Activated CD4-positive, alpha-beta T cell treated with anti-CD3 and anti-CD28 coated beads for 4 hours (primary cell): Measurements from ENCODE around the gene KIFAP3.
"Not testable (repeated sequence)": the region's sequence is repeated elsewhere in the genome, so short reads cannot be mapped to it uniquely, and the experiment has no call there.

Experiments
- DNase-seq, 2 donors: peaks; one replicate each; pipeline ENCODE4 v3.0.0-alpha.2; 2020

Gene KIFAP3

DNA sequence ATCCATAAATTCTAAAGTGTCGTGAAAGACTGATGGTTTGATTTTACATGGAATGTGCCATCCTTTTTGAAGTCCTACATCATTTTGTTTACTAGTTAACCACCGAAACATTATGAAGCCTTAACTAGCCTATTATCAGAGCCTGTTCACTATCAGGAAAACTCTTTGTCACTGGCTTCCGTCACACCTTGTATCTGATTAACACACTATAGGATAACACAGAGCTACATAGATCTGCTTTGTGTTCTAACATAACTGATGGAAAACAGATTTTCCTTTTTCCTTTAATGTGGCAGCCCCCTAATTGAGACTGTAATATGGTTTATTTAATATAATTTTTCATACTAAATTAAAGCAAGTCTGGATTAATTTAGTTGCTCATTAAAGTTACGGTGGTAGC lies 106.3 kb downstream of the KIFAP3 start:
- no peak for DNase-seq

DNA sequence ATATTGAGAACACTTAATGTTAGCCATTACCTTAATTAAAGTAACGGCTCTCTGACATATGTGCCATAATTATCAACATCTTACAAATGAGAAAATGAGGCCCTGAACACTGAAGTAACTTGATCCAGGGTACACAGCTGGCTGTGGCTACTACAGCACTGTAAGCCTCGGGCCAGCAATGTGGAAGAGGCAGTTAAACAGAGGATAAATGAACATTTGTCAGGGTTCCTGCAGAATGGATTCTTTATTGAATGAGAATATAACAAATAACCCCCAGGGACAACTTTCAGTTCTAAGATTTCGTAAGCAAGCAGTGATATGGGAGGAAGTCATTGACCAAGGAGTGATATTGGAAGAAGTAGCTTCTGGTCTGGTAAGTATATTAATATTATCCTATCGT lies 110.3 kb downstream of the KIFAP3 start:
- DNase-seq = no peak

- no peak for DNase-seq
Measured at GRCh38 chr1:169959686-169960085, 114.8 kb downstream of the KIFAP3 start.

- no peak for DNase-seq
Measured at GRCh38 chr1:169958987-169959386, 115.5 kb downstream of the KIFAP3 start.

DNA sequence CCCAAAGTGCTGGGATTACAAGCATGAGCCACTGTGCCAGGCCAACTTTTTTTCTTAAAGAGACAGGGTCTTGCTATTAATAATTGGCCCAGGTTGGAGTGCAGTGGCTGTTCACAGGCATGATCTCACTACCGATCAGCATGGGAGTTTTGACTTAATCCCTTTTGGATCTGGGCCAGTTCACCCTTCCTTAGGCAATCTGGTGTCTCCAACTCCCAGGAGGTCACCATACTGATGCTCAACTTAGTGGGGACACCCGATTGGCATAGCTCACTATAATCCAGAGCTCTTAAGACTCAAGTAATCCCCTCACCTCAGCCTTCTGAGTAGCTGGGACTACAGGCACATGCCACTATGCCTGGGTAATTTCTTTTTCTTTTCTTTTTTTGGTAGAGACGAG lies 116.6 kb downstream of the KIFAP3 start:
- no peak for DNase-seq

DNA sequence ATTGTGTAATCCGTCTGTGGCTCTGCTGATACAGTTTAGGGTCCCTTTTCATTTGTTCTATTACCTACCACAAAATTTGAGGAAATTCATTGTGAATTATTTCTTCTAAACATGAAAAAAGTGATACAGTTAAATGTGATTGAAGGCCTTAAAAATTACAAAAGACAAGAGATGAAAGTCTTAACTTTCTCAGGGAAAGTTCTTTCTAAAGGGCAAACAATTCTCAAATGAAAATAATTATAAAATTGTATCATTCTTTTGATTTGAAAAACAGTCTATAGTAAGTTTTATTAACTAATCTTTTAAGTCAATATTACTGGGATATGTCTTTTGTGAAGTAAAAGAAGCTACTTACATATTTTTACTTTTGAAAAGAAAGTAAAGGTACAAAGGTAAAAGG lies 123.4 kb downstream of the KIFAP3 start:
- no peak for DNase-seq

DNA sequence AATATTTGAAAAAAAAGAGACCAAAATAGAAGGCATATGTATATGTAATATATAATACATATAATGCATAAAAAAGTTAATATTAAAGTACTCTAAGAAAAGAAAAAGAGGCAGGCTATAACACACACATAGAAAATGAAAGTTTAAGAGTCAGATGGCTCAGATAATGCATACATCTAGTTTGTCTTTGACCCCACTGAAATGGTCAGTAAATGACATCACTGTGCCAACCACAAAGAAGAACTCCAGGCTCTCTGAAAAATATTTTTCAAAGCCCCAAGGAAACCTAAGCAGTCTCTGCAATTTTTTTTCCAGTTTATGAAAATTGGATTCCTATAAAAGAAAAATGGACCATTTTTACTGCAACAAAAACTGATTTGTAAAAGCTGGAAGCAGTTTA lies 125.4 kb downstream of the KIFAP3 start:
- no peak for DNase-seq

DNA sequence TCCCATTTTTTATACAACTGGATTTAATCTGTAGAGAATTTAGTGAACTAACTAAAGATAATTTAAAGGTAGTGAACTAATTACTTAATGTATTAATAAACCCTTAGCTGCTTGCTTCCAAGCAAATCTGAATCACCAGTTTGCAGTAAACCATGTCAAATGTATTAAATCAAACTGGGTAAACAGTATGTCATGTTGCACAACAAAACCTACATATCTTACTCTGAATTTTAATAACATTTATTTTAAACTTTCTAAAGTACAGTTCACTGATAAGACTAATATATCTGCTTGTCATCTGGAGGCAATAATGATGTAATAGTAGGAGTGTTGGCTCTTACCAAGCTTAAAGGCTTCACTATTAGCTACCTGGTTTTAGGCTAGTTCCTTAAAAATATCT lies 128.3 kb downstream of the KIFAP3 start:
- no peak for DNase-seq

GRCh38 chr1:169945181-169945580 lies 129.3 kb downstream of the KIFAP3 start:
- no peak for DNase-seq

GRCh38 chr1:169944621-169945020 lies 129.9 kb downstream of the KIFAP3 start:
- DNase-seq = no peak

GRCh38 chr1:169943963-169944526 lies 130.4 kb downstream of the KIFAP3 start:
- no peak for DNase-seq

DNA sequence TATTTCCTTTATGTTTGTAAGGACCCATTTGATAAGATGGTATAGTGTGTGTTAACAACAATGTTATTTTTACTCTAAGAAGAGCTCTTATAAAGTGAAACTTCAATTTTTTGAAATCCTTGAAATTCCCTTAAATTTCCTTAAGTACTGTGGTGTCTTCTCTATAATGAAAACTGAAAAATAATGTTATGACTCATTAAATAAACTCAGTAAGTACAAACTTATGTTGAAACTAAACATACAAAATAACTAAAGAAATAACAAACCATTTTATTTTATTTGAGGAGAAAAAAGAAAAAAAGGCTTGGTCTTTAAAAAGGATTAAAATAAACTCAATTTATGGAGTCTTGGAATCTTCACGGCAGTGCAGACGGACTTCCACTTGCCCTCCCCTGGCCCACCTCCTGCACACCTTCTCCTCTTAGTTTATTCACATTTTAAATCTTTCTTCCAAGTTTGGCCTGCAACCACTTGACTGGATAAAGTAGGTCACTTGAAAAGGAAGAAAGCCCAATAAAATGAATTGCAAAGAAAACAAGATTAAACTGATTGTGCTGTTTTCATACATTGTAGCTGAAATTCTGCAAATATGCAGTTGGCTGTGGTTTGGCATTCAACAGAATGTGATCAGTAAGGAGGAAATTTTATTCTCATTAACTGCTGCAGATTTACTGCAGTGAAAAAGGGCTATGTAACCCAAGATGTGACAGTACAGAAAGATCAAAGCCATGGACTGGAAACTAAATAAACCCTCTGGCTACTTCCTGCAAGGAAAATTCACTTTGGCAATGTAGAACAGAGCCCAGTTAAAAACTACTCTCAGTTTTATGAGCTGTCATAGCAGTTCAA lies 132.3 kb downstream of the KIFAP3 start:
- no peak for DNase-seq

- DNase-seq = no peak
Measured at GRCh38 chr1:169933984-169934725, 140.3 kb downstream of the KIFAP3 start.

DNA sequence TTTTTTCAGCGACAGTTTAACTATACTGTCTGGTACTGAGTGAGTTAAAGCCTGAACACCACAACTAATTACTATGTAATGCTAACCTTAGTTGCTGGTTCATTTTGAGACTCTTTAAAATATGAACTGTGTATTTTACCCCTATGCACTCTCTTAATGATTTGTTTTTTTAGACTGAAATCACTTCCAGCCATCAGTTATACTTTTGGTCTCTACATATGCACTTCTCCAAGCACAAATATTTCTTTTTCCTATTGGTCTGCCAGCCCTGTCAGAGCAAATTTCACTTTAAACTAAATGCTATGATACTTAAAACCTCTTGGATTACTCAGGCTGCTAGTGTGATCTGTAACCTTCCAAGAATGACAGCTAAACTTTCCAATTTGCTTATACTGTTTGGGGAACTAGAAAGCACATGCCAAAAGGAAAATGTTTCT lies 142.7 kb downstream of the KIFAP3 start:
- no peak for DNase-seq

DNA sequence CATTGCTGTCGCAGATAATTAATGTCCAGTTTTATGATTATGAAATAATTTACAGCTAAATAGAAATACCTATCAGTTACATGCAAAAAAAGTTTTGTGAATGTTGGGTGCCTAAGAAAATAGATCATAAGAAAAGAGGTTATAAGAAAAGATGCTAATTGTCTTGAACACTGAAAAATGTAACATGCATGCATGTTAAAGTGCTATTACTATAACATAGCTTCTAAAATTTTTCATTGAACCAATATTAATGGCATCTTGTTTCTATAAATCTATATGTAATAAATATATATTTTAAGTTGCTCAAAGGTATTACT lies 145.3 kb downstream of the KIFAP3 start:
- DNase-seq = no peak

- no peak for DNase-seq
Measured at GRCh38 chr1:169928438-169929209, 145.9 kb downstream of the KIFAP3 start.

- DNase-seq = no peak
Measured at GRCh38 chr1:169925505-169926482, 148.7 kb downstream of the KIFAP3 start.

DNA sequence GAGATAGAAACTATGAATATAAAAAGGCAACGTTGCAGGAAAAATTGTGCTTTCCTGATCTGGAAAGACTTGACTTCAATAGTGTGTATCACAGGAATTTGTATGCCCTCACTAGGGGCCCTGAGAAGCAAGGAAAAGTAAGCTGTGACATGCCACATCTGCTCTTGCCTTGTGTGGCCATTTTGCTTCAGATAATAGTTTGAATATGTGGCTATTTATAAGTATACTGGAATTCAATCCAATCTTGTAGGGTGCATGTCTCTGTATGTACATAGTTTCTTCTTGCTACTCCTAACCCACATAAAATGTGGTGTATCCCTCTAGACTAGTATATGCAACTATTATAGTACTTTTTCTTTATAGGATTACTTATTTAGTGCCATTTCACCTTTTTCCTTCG lies 149.7 kb downstream of the KIFAP3 start:
- no peak for DNase-seq

DNA sequence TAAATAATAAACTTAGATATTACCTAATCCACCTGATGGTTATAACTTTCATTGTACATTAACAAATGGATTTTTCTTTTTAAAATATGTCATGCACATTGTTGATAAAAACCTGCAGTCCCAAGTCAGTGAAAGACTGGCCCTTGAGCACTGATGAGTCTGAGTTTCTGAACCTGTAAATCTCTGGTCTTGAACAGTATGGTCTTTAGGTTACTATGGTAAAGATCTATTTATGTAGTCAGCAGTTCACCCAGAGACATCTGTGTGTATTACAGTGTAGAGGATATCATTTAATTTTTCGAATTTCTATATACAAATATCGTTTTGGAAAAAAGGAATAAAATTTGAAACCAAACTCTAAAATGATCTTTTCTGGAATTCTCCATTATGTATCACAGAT lies 150.4 kb downstream of the KIFAP3 start:
- no peak for DNase-seq

- DNase-seq = no peak
Measured at GRCh38 chr1:169921080-169921479, 153.4 kb downstream of the KIFAP3 start.

GRCh38 chr1:169918927-169919326 lies 155.6 kb downstream of the KIFAP3 start:
- no peak for DNase-seq

DNA sequence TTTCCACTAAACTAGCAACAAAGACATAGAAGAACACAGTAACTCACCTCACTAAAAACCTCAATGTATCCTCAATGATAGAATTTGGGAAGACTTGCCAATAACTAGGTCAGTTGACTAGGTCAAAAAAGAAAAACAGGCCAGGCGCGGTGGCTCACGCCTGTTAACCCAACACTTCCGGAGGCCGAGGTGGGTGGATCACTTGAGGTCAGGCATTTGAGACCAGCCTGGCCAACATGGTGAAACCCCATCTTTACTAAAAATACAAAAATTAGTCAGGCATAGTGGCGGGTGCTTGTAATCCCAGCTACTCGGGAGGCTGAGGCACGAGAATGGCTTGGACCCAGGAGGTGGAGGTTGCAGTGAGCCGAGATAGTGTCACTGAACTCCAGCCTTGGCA lies 156.3 kb downstream of the KIFAP3 start:
- not testable (repeated sequence) for DNase-seq
